Peyer's patch (tissue), 4 donors: ENCODE results near the gene PHLDB1.

Experiments
- POLR2A ChIP-seq, 2 donors: fragments of 450-650 bp; IDR thresholded peaks; one replicate each; pipeline ENCODE4 v1.5.1; 2017; ENCODE audit warnings: antibody characterized with exemption in 2 of 2, mild to moderate bottlenecking in 2 of 2, moderate library complexity in 2 of 2
- TF ChIP-seq, protein P1 (sequence below), 6 experiments: fragments of 450-650 bp in 4 of 6; fragments of 200-600 bp in 2 of 6; sonication (generic) in 1 of 6; IDR thresholded peaks; one replicate each; pipeline ENCODE4 v1.5.1; 2017 to 2019; ENCODE audit warnings: antibody characterized with exemption in 6 of 6, mild to moderate bottlenecking in 3 of 6, moderate library complexity in 1 of 6

DNA sequence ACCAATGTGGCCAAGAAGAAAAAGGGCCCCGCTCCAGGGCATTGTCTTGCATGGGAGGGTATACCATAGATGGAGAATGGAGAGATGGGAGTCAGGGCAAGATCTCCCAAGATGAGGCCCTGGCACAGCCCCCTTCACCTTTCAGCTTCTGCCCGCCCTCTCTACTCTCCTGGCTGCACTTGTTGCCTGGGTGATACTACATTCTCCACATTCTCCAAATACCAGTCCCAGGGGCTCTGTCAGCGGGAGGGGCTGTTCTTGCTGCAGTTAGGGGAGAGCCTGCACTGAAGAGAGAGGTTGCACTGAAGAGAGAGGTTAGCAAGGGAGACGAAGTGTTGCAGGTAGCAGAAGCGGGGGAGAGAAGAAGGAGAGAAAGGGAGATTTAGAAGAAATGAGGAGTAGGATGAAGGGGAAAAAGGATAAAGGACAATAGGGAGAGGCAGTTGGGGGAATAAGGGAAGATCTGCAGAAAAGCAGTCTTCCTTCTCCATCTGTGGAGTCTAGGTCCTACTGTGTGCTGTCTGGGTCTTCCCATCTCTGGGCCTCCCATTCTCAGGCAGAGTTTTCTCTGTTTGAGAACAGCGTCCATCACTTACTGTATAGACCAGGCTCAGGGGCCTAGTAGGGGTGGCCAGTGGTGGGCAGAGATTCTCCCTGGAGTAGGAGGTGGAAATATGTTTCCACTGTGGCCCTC is 8.0 kb downstream of the PHLDB1 start:
- TF ChIP-seq POLR2A (IDR thresholded peaks at IDR 0.05), result no peak
- TF ChIP-seq, protein P1, sequence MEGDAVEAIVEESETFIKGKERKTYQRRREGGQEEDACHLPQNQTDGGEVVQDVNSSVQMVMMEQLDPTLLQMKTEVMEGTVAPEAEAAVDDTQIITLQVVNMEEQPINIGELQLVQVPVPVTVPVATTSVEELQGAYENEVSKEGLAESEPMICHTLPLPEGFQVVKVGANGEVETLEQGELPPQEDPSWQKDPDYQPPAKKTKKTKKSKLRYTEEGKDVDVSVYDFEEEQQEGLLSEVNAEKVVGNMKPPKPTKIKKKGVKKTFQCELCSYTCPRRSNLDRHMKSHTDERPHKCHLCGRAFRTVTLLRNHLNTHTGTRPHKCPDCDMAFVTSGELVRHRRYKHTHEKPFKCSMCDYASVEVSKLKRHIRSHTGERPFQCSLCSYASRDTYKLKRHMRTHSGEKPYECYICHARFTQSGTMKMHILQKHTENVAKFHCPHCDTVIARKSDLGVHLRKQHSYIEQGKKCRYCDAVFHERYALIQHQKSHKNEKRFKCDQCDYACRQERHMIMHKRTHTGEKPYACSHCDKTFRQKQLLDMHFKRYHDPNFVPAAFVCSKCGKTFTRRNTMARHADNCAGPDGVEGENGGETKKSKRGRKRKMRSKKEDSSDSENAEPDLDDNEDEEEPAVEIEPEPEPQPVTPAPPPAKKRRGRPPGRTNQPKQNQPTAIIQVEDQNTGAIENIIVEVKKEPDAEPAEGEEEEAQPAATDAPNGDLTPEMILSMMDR (IDR thresholded peaks at IDR 0.05), result no peak
